PC-3 (cell line): ENCODE data around the gene ADAMTS19.

Source experiments
- EZH2 ChIP-seq: fragments of 300-600 bp; sonication (generic); IDR thresholded peaks from one replicate; pipeline ENCODE4 v1.6.1; 2017; ENCODE audit warnings: antibody characterized with exemption, mild to moderate bottlenecking, low read length; ENCODE audit not compliant: unreplicated experiment
- EZH2phosphoT487 ChIP-seq: fragments of 300-600 bp; sonication (generic); IDR thresholded peaks from 2 replicates; pipeline ENCODE4 v1.6.1; 2018; ENCODE audit warnings: mild to moderate bottlenecking, antibody characterized with exemption, low read length, borderline replicate concordance
- TF ChIP-seq, protein P1 (sequence below): fragments of 300-600 bp; sonication (generic); conservative IDR thresholded peaks from 2 replicates; pipeline ENCODE4 v1.5.1; 2017; ENCODE audit warnings: antibody characterized with exemption, low read depth, mild to moderate bottlenecking, low read length

- TF ChIP-seq, protein P1, sequence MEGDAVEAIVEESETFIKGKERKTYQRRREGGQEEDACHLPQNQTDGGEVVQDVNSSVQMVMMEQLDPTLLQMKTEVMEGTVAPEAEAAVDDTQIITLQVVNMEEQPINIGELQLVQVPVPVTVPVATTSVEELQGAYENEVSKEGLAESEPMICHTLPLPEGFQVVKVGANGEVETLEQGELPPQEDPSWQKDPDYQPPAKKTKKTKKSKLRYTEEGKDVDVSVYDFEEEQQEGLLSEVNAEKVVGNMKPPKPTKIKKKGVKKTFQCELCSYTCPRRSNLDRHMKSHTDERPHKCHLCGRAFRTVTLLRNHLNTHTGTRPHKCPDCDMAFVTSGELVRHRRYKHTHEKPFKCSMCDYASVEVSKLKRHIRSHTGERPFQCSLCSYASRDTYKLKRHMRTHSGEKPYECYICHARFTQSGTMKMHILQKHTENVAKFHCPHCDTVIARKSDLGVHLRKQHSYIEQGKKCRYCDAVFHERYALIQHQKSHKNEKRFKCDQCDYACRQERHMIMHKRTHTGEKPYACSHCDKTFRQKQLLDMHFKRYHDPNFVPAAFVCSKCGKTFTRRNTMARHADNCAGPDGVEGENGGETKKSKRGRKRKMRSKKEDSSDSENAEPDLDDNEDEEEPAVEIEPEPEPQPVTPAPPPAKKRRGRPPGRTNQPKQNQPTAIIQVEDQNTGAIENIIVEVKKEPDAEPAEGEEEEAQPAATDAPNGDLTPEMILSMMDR, result no peak
- no peak for TF ChIP-seq EZH2phosphoT487
- TF ChIP-seq EZH2, result no peak
These were observed 306.7 kb downstream of the ADAMTS19 start for GRCh38 chr5:129766798-129767197.
